Endothelial cell of umbilical vein (primary cell): ENCODE data around the gene GLDC. TPM values are rescaled to one million over a fixed set of nuclear protein-coding genes. Genes with fewer than 3 reads are reported as not detected.

ENCODE experiments used
- BruUV-seq: library from RNA; stranded (reverse); fragments of 400-500 nt; replicated peaks from 2 replicates; lab custom pipeline; 2021; lab: Mats Ljungman, UMichigan
- CTCF ChIA-PET: fragments of 300-600, 350-600 bp; sonication (Branson Sonifier 250); formaldehyde crosslinking; loops from one replicate; lab custom pipeline; 2021; ENCODE audit warnings: antibody characterized with exemption, inconsistent platforms; lab: Charles Lee
- POLR2A ChIA-PET: fragments of 300-600, 350-600 bp; sonication (Branson Sonifier 250); formaldehyde crosslinking; loops from one replicate; lab custom pipeline; 2021; ENCODE audit warnings: antibody characterized with exemption, inconsistent platforms; lab: Charles Lee
- DNase-seq: peaks from one replicate; pipeline ENCODE4 v3.0.0-alpha.2; 2011; ENCODE audit warnings: low read depth, low spot score
- FAIRE-seq: peaks from 2 replicates; lab custom pipeline; 2011; peaks lifted over from hg19 to GRCh38; lab: Jason Lieb, UNC
- H2AFZ ChIP-seq: 2 replicates; pipeline ENCODE4 v1.6.0; 2012; ENCODE audit warnings: low read depth, low read length, control low read depth, inconsistent platforms
- H3K27ac ChIP-seq: 2 replicates; pipeline ENCODE4 v1.5.1; 2011; ENCODE audit warnings: low read depth, mild to moderate bottlenecking, control low read depth, low read length, moderate library complexity; ENCODE audit not compliant: insufficient read depth
- H3K27me3 ChIP-seq, 2 experiments: 2 replicates each; pipeline versions ENCODE4 v1.6.0 to v1.6.1; 2011; ENCODE audit warnings: low read length in 2 of 2, mixed read lengths in 1 of 2; ENCODE audit not compliant: control insufficient read depth in 2 of 2, insufficient read depth in 2 of 2
- H3K36me3 ChIP-seq, 2 experiments: 2 replicates in 1 of 2; 3 replicates in 1 of 2; pipeline ENCODE4 v1.5.1; 2011; ENCODE audit warnings: low read length in 2 of 2, mild to moderate bottlenecking in 1 of 2, moderate library complexity in 1 of 2; ENCODE audit not compliant: control insufficient read depth in 2 of 2, insufficient read depth in 2 of 2; ENCODE audit errors: extremely low read depth in 1 of 2
- H3K4me1 ChIP-seq: 3 replicates; pipeline ENCODE4 v1.5.1; 2011; ENCODE audit warnings: mild to moderate bottlenecking, low read length; ENCODE audit not compliant: control insufficient read depth, insufficient read depth; ENCODE audit errors: extremely low read depth
- H3K4me2 ChIP-seq: 2 replicates; pipeline ENCODE4 v1.6.1; 2011; ENCODE audit warnings: low read length, control low read depth, mixed read lengths; ENCODE audit not compliant: insufficient read depth
- H3K4me3 ChIP-seq, 3 experiments: fragments of 200-600 bp in 1 of 3; sonication (generic), shearing (Covaris generic) in 1 of 3; replicated peaks in 1 of 3; 2 replicates each; pipeline ENCODE4 v1.5.1; 2011 to 2016; ENCODE audit warnings: control low read depth in 3 of 3, low read length in 3 of 3, mild to moderate bottlenecking in 2 of 3, inconsistent platforms in 1 of 3, low read depth in 1 of 3, moderate library complexity in 1 of 3; ENCODE audit not compliant: insufficient read depth in 1 of 3
- H3K79me2 ChIP-seq: 2 replicates; pipeline ENCODE4 v1.6.0; 2012; ENCODE audit warnings: low read length, inconsistent platforms; ENCODE audit not compliant: control insufficient read depth, insufficient read depth
- H3K9ac ChIP-seq: replicated peaks from 2 replicates; pipeline ENCODE3; 2011; ENCODE audit warnings: low read length, control low read depth; ENCODE audit not compliant: insufficient read depth; ENCODE audit errors: extremely low read depth
- H3K9me1 ChIP-seq: replicated peaks from 3 replicates; pipeline ENCODE4 v1.6.0; 2011; ENCODE audit warnings: mild to moderate bottlenecking, low read length; ENCODE audit not compliant: control insufficient read depth, insufficient read depth; ENCODE audit errors: extremely low read depth
- H3K9me3 ChIP-seq: replicated peaks from 2 replicates; pipeline ENCODE4 v1.5.1; 2012; ENCODE audit warnings: low read length, inconsistent platforms; ENCODE audit not compliant: control insufficient read depth, insufficient read depth
- H4K20me1 ChIP-seq: replicated peaks from 2 replicates; pipeline ENCODE3; 2011; ENCODE audit warnings: mild to moderate bottlenecking, low read length; ENCODE audit not compliant: control insufficient read depth, insufficient read depth; ENCODE audit errors: extremely low read depth
- EZH2 ChIP-seq: IDR thresholded peaks from 2 replicates; pipeline ENCODE4 v1.6.1; 2012; ENCODE audit warnings: borderline replicate concordance, low read depth, mild to moderate bottlenecking, moderate library complexity, low read length, inconsistent platforms; ENCODE audit not compliant: severe bottlenecking
- FOS ChIP-seq: IDR thresholded peaks from 2 replicates; pipeline ENCODE4 v1.6.1; 2011; ENCODE audit warnings: mild to moderate bottlenecking, low read length, moderate library complexity, borderline replicate concordance; ENCODE audit not compliant: insufficient read depth
- GATA2 ChIP-seq: IDR thresholded peaks from 2 replicates; pipeline ENCODE4 v1.7.0; 2011; ENCODE audit warnings: low read depth, mild to moderate bottlenecking, moderate library complexity, mixed read lengths, low read length; ENCODE audit not compliant: insufficient read length, insufficient read depth
- JUN ChIP-seq: IDR thresholded peaks from 2 replicates; pipeline ENCODE4 v1.6.1; 2011; ENCODE audit warnings: borderline replicate concordance, low read depth; ENCODE audit not compliant: insufficient read length, insufficient read depth
- MAX ChIP-seq: IDR thresholded peaks from 2 replicates; pipeline ENCODE4 v1.6.1; 2011; ENCODE audit not compliant: insufficient read depth, insufficient read length
- MYC ChIP-seq: IDR thresholded peaks from one replicate; pipeline ENCODE4 v1.6.1; 2011; ENCODE audit warnings: mild to moderate bottlenecking, low read depth, low read length
- POLR2A ChIP-seq: IDR thresholded peaks from 2 replicates; pipeline ENCODE4 v1.6.1; 2012; ENCODE audit warnings: low read depth, mild to moderate bottlenecking, control low read depth, low read length
- POLR2AphosphoS5 ChIP-seq: IDR thresholded peaks from 2 replicates; pipeline ENCODE4 v1.6.1; 2012; ENCODE audit warnings: low read depth, mild to moderate bottlenecking, control low read depth, low read length, moderate library complexity; ENCODE audit not compliant: insufficient read depth
- dilution Hi-C: fragments of 300-500 bp; cut with MboI; formaldehyde crosslinking; loops from one replicate; pipeline ENCODE4 v1.15.0; 2019; ENCODE audit warnings: low sequenced_read_pairs; ENCODE audit not compliant: extremely low pct_ligation_motif_present
- intact Hi-C: fragments of 100-400 bp; cut with micrococcal nuclease; formaldehyde crosslinking; loops from one replicate; pipeline ENCODE4 v1.10.0; 2022
- polyA plus RNA-seq, 4 experiments: library from polyadenylated mRNA; depleted of rRNA in 3 of 4; stranded (reverse) in 3 of 4; unstranded in 1 of 4; fragments of >200 nt; gene quantifications; 2 replicates each; pipeline versions ENCODE4 v1.2.1 to v1.2.3, GENCODE V29; 2011 to 2012; ENCODE audit warnings: missing spikeins in 1 of 4
- total RNA-seq: library from RNA; stranded (reverse); gene quantifications from 2 replicates; pipeline ENCODE4 v1.2.3, GENCODE V29; 2021
- TF ChIP-seq, protein P1 (sequence below), 2 donors: IDR thresholded peaks; 1 replicate in 1 of 2; 2 replicates in 1 of 2; pipeline ENCODE4 v1.5.1; 2011; ENCODE audit warnings: low read length in 2 of 2, mild to moderate bottlenecking in 2 of 2, moderate library complexity in 2 of 2, control low read depth in 1 of 2, inconsistent platforms in 1 of 2, low read depth in 1 of 2; ENCODE audit not compliant: insufficient read depth in 1 of 2; ENCODE audit errors: extremely low read depth in 1 of 2

GLDC gene
- total and polyA plus RNA-seq, 2 donors (not counting 3 experiments of a cell fraction or from before 2014, with no cell fraction given), result 1.8 to 2.6 TPM

DNA sequence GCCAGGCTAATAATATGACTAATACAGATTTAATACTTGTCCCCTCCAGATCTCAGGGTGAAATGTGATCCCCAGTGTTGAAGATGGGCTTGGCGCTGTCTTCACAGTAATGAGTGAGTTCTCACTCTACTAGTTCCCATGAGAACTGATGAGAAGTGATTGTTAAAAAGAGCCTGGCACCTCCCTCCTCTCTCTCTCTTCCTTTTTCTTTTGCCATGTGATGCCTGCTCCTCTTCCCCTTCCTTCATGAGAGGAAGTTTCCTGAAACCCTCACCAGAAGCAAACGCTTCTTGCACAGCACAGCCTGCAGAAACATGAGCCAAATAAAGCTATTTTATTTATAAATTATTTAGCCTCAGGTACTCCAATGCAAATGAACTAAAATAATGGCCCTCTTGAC is 55.2 kb downstream of the GLDC start:
- intact Hi-C loops (no loop called here), dilution Hi-C loops (no loop called here)
- DNase-seq (no peak), FAIRE-seq (no peak)
- TF ChIP-seq GATA2 (no peak), EZH2 (no peak), POLR2AphosphoS5 (no peak), JUN (no peak), MYC (no peak), MAX (no peak), POLR2A (no peak), FOS (no peak)
- TF ChIP-seq, protein P1, sequence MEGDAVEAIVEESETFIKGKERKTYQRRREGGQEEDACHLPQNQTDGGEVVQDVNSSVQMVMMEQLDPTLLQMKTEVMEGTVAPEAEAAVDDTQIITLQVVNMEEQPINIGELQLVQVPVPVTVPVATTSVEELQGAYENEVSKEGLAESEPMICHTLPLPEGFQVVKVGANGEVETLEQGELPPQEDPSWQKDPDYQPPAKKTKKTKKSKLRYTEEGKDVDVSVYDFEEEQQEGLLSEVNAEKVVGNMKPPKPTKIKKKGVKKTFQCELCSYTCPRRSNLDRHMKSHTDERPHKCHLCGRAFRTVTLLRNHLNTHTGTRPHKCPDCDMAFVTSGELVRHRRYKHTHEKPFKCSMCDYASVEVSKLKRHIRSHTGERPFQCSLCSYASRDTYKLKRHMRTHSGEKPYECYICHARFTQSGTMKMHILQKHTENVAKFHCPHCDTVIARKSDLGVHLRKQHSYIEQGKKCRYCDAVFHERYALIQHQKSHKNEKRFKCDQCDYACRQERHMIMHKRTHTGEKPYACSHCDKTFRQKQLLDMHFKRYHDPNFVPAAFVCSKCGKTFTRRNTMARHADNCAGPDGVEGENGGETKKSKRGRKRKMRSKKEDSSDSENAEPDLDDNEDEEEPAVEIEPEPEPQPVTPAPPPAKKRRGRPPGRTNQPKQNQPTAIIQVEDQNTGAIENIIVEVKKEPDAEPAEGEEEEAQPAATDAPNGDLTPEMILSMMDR (IDR thresholded peaks at IDR 0.05; ENCODE audit: extremely low read depth in 1 of 2, insufficient read depth in 1 of 2, low read depth in 1 of 2, low read length in 2 of 2), result no peak
- H3K4me1 ChIP-seq, result no peaks in the 10 kb centered on the region
- H3K27ac ChIP-seq, result no peak overlapping the region
- no peaks in the 10 kb centered on the region for H3K36me3 ChIP-seq
- H3K9me1 ChIP-seq, result no peaks in the 10 kb centered on the region
- no peak overlapping the region for H3K4me2 ChIP-seq
- POLR2A ChIA-PET, result no interaction called here
- H4K20me1 ChIP-seq, result no peaks in the 10 kb centered on the region
- no peaks in the 10 kb centered on the region for H3K79me2 ChIP-seq
- H3K27me3 ChIP-seq, result peaks cover 0 to 2% of the 10 kb centered on the region in 2 experiments
- no peak overlapping the region for H3K4me3 ChIP-seq
- no peak overlapping the region for H3K9ac ChIP-seq
- CTCF ChIA-PET, result interaction anchor here (1.2 to 3.6 kb wide), 2 partner anchors 77 to 149 kb away, joined by 4 to 19 read pairs; no protein-coding TSS in a partner anchor
- no TSS peak for BruUV-seq
- no peak overlapping the region for H2AFZ ChIP-seq
- H3K9me3 ChIP-seq, result no peaks in the 10 kb centered on the region
